Fibroblast of lung (primary cell): ENCODE measurements around the gene TET2. TPM values are rescaled to one million over a fixed set of nuclear protein-coding genes. Genes with fewer than 3 reads are reported as not detected.

Source experiments
- DNase-seq, 2 donors: peaks; one replicate each; pipeline versions ENCODE4 v3.0.0 to v3.0.0-alpha.2; 2010; ENCODE audit warnings: low read depth in 2 of 2
- H2AFZ ChIP-seq: 2 replicates; pipeline ENCODE4 v1.5.1; 2012; ENCODE audit warnings: low read length, control low read depth, inconsistent platforms
- H3K27ac ChIP-seq: 2 replicates; pipeline ENCODE4 v1.5.1; 2011; ENCODE audit warnings: low read length, control low read depth; ENCODE audit not compliant: insufficient read depth
- H3K27me3 ChIP-seq: 2 replicates; pipeline ENCODE4 v1.5.1; 2011; ENCODE audit warnings: mild to moderate bottlenecking, low read length; ENCODE audit not compliant: control insufficient read depth, insufficient read depth
- H3K36me3 ChIP-seq: 2 replicates; pipeline ENCODE4 v1.5.1; 2011; ENCODE audit warnings: low read length; ENCODE audit not compliant: control insufficient read depth, insufficient read depth
- H3K4me1 ChIP-seq: 2 replicates; pipeline ENCODE4 v1.5.1; 2011; ENCODE audit warnings: low read length; ENCODE audit not compliant: control insufficient read depth, insufficient read depth; ENCODE audit errors: extremely low read depth
- H3K4me2 ChIP-seq: 2 replicates; pipeline ENCODE4 v1.5.1; 2011; ENCODE audit warnings: low read length, control low read depth; ENCODE audit not compliant: insufficient read depth; ENCODE audit errors: extremely low read depth
- H3K4me3 ChIP-seq, 4 experiments: fragments of 200-600 bp in 1 of 4; sonication (generic) in 1 of 4; replicated peaks in 1 of 4; 2 replicates each; pipeline ENCODE4 v1.5.1; 2011 to 2016; ENCODE audit warnings: low read length in 4 of 4, low read depth in 3 of 4, mild to moderate bottlenecking in 3 of 4, control low read depth in 2 of 4, inconsistent platforms in 1 of 4, mixed read lengths in 1 of 4; ENCODE audit not compliant: insufficient read depth in 1 of 4; ENCODE audit errors: control extremely low read depth in 1 of 4
- H3K79me2 ChIP-seq: 2 replicates; pipeline ENCODE4 v1.5.1; 2012; ENCODE audit warnings: mild to moderate bottlenecking, low read length, inconsistent platforms; ENCODE audit not compliant: control insufficient read depth, insufficient read depth
- H3K9ac ChIP-seq: 2 replicates; pipeline ENCODE4 v1.5.1; 2011; ENCODE audit warnings: mild to moderate bottlenecking, low read length, control low read depth; ENCODE audit not compliant: insufficient read depth
- H3K9me3 ChIP-seq: 2 replicates; pipeline ENCODE4 v1.5.1; 2012; ENCODE audit warnings: low read depth, low read length; ENCODE audit not compliant: control insufficient read depth, insufficient read depth
- H4K20me1 ChIP-seq: 2 replicates; pipeline ENCODE4 v1.5.1; 2011; ENCODE audit warnings: low read length; ENCODE audit not compliant: control insufficient read depth, insufficient read depth; ENCODE audit errors: extremely low read depth
- CTCF ChIP-seq, 2 donors: IDR thresholded peaks in 1 of 2; conservative IDR thresholded peaks in 1 of 2; 1 replicate in 1 of 2; 2 replicates in 1 of 2; pipeline ENCODE4 v1.5.1; 2011 to 2012; ENCODE audit warnings: low read length in 2 of 2, control low read depth in 1 of 2, inconsistent platforms in 1 of 2, low read depth in 1 of 2, mild to moderate bottlenecking in 1 of 2
- EZH2 ChIP-seq: IDR thresholded peaks from 2 replicates; pipeline ENCODE4 v1.5.1; 2012; ENCODE audit warnings: low read length, control low read depth, mild to moderate bottlenecking; ENCODE audit errors: missing control alignments
- polyA plus RNA-seq, 2 donors: library from polyadenylated mRNA; depleted of rRNA in 1 of 2; stranded (reverse) in 1 of 2; unstranded in 1 of 2; fragments of >200 nt; gene quantifications; 2 replicates each; pipeline ENCODE4 v1.2.1, GENCODE V29; 2011 to 2012; ENCODE audit warnings: missing spikeins in 1 of 2
- total RNA-seq: library from RNA; depleted of rRNA; stranded (reverse); fragments of >200 nt; gene quantifications from 2 replicates; pipeline ENCODE4 v1.2.1, GENCODE V29; 2014

The TET2 gene
- total and polyA plus RNA-seq, 2 donors (not counting 1 experiment from before 2014, with no cell fraction given), result 6.9 to 8.3 TPM

GRCh38 chr4:105113800-105114199, 32.9 kb upstream of the TET2 start:
- no peaks in the 10 kb centered on the region for H3K36me3 ChIP-seq
- H2AFZ ChIP-seq, result no peak overlapping the region
- no peaks in the 10 kb centered on the region for H4K20me1 ChIP-seq
- no peaks in the 10 kb centered on the region for H3K79me2 ChIP-seq
- TF ChIP-seq CTCF (conservative IDR thresholded peaks at IDR 0.05 in 1 of 2, IDR thresholded peaks at IDR 0.05 in 1 of 2; ENCODE audit: low read depth in 1 of 2, low read length in 2 of 2) (no peak), EZH2 (no peak)
- no peak overlapping the region for H3K9ac ChIP-seq
- H3K4me2 ChIP-seq, result no peak overlapping the region
- H3K4me1 ChIP-seq, result no peaks in the 10 kb centered on the region
- no peaks in the 10 kb centered on the region for H3K9me3 ChIP-seq
- H3K27me3 ChIP-seq, result no peaks in the 10 kb centered on the region
- DNase-seq, result peak; percentile 11 to 60
- H3K27ac ChIP-seq, result no peak overlapping the region
- H3K4me3 ChIP-seq, result no peak overlapping the region

- Histone ChIP-seq H3K9ac (no peak overlapping the region), H3K27ac (no peak overlapping the region), H3K9me3 (no peaks in the 10 kb centered on the region), H2AFZ (no peak overlapping the region), H3K27me3 (no peaks in the 10 kb centered on the region), H3K79me2 (no peaks in the 10 kb centered on the region), H3K36me3 (no peaks in the 10 kb centered on the region), H3K4me2 (no peak overlapping the region), H3K4me1 (no peaks in the 10 kb centered on the region), H3K4me3 (no peak overlapping the region), H4K20me1 (no peaks in the 10 kb centered on the region)
- no peak for TF ChIP-seq EZH2
- no peak for TF ChIP-seq CTCF (conservative IDR thresholded peaks at IDR 0.05 in 1 of 2, IDR thresholded peaks at IDR 0.05 in 1 of 2; ENCODE audit: low read depth in 1 of 2, low read length in 2 of 2)
- DNase-seq, result no peak
These were observed 29.9 kb upstream of the TET2 start for GRCh38 chr4:105116616-105117319.

- Histone ChIP-seq H3K4me3 (no peak overlapping the region), H3K79me2 (no peaks in the 10 kb centered on the region), H4K20me1 (no peaks in the 10 kb centered on the region), H3K4me2 (no peak overlapping the region), H3K27me3 (no peaks in the 10 kb centered on the region), H3K27ac (no peak overlapping the region), H3K4me1 (no peaks in the 10 kb centered on the region), H3K9ac (no peak overlapping the region), H2AFZ (no peak overlapping the region), H3K9me3 (no peaks in the 10 kb centered on the region), H3K36me3 (no peaks in the 10 kb centered on the region)
- no peak for TF ChIP-seq EZH2
- no peak for TF ChIP-seq CTCF (conservative IDR thresholded peaks at IDR 0.05 in 1 of 2, IDR thresholded peaks at IDR 0.05 in 1 of 2; ENCODE audit: low read depth in 1 of 2, low read length in 2 of 2)
- DNase-seq, result no peak
These were observed 27.3 kb upstream of the TET2 start for GRCh38 chr4:105119356-105119755.
